Vagina (tissue), 2 donors: ENCODE results near the gene TPP2. TPM values are rescaled to one million over a fixed set of nuclear protein-coding genes. Genes with fewer than 3 reads are reported as not detected.

Experiments
- DNase-seq, 2 donors: peaks; one replicate each; pipeline ENCODE4 v3.0.0-alpha.2; 2017; ENCODE audit errors: extremely low spot score in 2 of 2
- H3K27ac ChIP-seq: fragments of 200-600 bp; sonication (generic); one replicate; pipeline ENCODE4 v1.5.1; 2019
- H3K27me3 ChIP-seq: fragments of 200-600 bp; sonication (generic); one replicate; pipeline ENCODE4 v1.5.1; 2019
- H3K36me3 ChIP-seq, 2 donors: fragments of 200-600 bp; sonication (generic); one replicate each; pipeline ENCODE4 v1.5.1; 2017 to 2019
- H3K4me1 ChIP-seq: fragments of 200-600 bp; sonication (generic); one replicate; pipeline ENCODE4 v1.5.1; 2019
- H3K4me3 ChIP-seq, 2 donors: fragments of 200-600 bp; sonication (generic); 1 replicate in 1 of 2; 2 replicates in 1 of 2; pipeline ENCODE4 v1.5.1; 2016 to 2019
- H3K9me3 ChIP-seq: fragments of 200-600 bp; sonication (generic); one replicate; pipeline ENCODE4 v1.5.1; 2019
- POLR2A ChIP-seq, 2 donors: fragments of 450-650 bp; IDR thresholded peaks; one replicate each; pipeline ENCODE4 v1.6.1; 2017; ENCODE audit warnings: antibody characterized with exemption in 2 of 2, mild to moderate bottlenecking in 2 of 2, moderate library complexity in 2 of 2
- POLR2AphosphoS5 ChIP-seq, 2 donors: sonication (generic); formaldehyde crosslinking; IDR thresholded peaks; one replicate each; pipeline ENCODE4 v1.9.0; 2017; ENCODE audit warnings: antibody characterized with exemption in 2 of 2, mild to moderate bottlenecking in 2 of 2, low read depth in 1 of 2; ENCODE audit not compliant: insufficient read depth in 1 of 2
- intact Hi-C: fragments of 100-400 bp; cut with DNase I; formaldehyde crosslinking; loops from one replicate; pipeline ENCODE4 v1.15.1; 2023
- total RNA-seq: library from RNA; depleted of rRNA; stranded (reverse); fragments of >200 nt; gene quantifications from one replicate; pipeline ENCODE4 v1.2.3, GENCODE V29; 2016
- TF ChIP-seq, protein P1 (sequence below), 3 experiments: fragments of 450-650 bp in 2 of 3; fragments of 200-600 bp in 1 of 3; sonication (generic) in 1 of 3; IDR thresholded peaks; one replicate each; pipeline ENCODE4 v1.5.1; 2017 to 2019; ENCODE audit warnings: antibody characterized with exemption in 3 of 3, mild to moderate bottlenecking in 2 of 3, moderate library complexity in 2 of 3

The TPP2 gene
- total RNA-seq, 1 donor from 2014 or later = 40.0 TPM

- Histone ChIP-seq H3K36me3 (peaks cover 7 to 72% of the 10 kb centered on the region in 2 donors), H3K4me1 (no peaks in the 10 kb centered on the region), H3K27ac (no peak overlapping the region), H3K9me3 (no peaks in the 10 kb centered on the region), H3K27me3 (no peaks in the 10 kb centered on the region), H3K4me3 (no peak overlapping the region)
- TF ChIP-seq POLR2A (IDR thresholded peaks at IDR 0.05) = no peak
- TF ChIP-seq, protein P1, sequence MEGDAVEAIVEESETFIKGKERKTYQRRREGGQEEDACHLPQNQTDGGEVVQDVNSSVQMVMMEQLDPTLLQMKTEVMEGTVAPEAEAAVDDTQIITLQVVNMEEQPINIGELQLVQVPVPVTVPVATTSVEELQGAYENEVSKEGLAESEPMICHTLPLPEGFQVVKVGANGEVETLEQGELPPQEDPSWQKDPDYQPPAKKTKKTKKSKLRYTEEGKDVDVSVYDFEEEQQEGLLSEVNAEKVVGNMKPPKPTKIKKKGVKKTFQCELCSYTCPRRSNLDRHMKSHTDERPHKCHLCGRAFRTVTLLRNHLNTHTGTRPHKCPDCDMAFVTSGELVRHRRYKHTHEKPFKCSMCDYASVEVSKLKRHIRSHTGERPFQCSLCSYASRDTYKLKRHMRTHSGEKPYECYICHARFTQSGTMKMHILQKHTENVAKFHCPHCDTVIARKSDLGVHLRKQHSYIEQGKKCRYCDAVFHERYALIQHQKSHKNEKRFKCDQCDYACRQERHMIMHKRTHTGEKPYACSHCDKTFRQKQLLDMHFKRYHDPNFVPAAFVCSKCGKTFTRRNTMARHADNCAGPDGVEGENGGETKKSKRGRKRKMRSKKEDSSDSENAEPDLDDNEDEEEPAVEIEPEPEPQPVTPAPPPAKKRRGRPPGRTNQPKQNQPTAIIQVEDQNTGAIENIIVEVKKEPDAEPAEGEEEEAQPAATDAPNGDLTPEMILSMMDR (IDR thresholded peaks at IDR 0.05) = no peak
- no peak for TF ChIP-seq POLR2AphosphoS5 (IDR thresholded peaks at IDR 0.05; ENCODE audit: insufficient read depth in 1 of 2, low read depth in 1 of 2)
- DNase-seq = no peak
- intact Hi-C loops = no loop called here
Observed at GRCh38 chr13:102631198-102631597, 34.4 kb downstream of the TPP2 start.

DNA sequence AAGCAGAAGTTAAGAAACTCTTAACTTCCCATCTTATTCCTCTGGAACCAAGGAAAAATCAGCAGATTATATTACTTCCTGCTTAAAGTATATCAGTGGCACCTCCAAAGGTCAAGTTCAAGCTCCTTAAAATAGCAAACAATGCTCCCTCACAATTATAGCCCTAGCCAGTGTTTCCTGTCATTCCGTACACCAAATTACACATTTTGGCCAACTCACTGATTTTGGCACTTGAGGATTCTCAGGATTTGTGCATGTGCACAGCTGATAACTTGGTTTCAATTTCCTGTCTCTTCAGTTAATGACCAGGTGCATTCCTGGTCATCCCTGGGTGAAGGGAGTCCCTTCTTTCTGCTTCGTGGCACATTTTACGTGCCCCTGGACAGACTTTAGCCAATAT lies 42.0 kb downstream of the TPP2 start:
- Histone ChIP-seq H3K27ac (no peak overlapping the region), H3K4me3 (no peak overlapping the region), H3K36me3 (peaks cover 0 to 43% of the 10 kb centered on the region in 2 donors), H3K9me3 (no peaks in the 10 kb centered on the region), H3K27me3 (no peaks in the 10 kb centered on the region), H3K4me1 (no peaks in the 10 kb centered on the region)
- TF ChIP-seq, protein P1 (IDR thresholded peaks at IDR 0.05) = no peak
- TF ChIP-seq POLR2A (IDR thresholded peaks at IDR 0.05) (no peak), POLR2AphosphoS5 (IDR thresholded peaks at IDR 0.05; ENCODE audit: insufficient read depth in 1 of 2, low read depth in 1 of 2) (no peak)
- DNase-seq = no peak
- intact Hi-C loops = no loop called here

- TF ChIP-seq POLR2A (IDR thresholded peaks at IDR 0.05) = no peak
- TF ChIP-seq, protein P1 (IDR thresholded peaks at IDR 0.05) = no peak
- TF ChIP-seq POLR2AphosphoS5 (IDR thresholded peaks at IDR 0.05; ENCODE audit: insufficient read depth in 1 of 2, low read depth in 1 of 2) = no peak
- Histone ChIP-seq H3K4me3 (no peak overlapping the region), H3K4me1 (no peaks in the 10 kb centered on the region), H3K27me3 (no peaks in the 10 kb centered on the region), H3K27ac (no peak overlapping the region), H3K36me3 (peaks cover 0 to 31% of the 10 kb centered on the region in 2 donors), H3K9me3 (no peaks in the 10 kb centered on the region)
- intact Hi-C loops = no loop called here
- DNase-seq = no peak
Observed at GRCh38 chr13:102642029-102642428, 45.2 kb downstream of the TPP2 start.

- H3K4me3 ChIP-seq = no peak overlapping the region
- H3K27ac ChIP-seq = no peak overlapping the region
- TF ChIP-seq POLR2AphosphoS5 (IDR thresholded peaks at IDR 0.05; ENCODE audit: insufficient read depth in 1 of 2, low read depth in 1 of 2) (no peak), POLR2A (IDR thresholded peaks at IDR 0.05) (no peak)
- TF ChIP-seq, protein P1 (IDR thresholded peaks at IDR 0.05) = no peak
- peaks cover 0 to 31% of the 10 kb centered on the region in 2 donors for H3K36me3 ChIP-seq
- no peak for DNase-seq
- H3K4me1 ChIP-seq = no peaks in the 10 kb centered on the region
- intact Hi-C loops = no loop called here
- H3K27me3 ChIP-seq = no peaks in the 10 kb centered on the region
- H3K9me3 ChIP-seq = no peaks in the 10 kb centered on the region
Observed at GRCh38 chr13:102642475-102642874, 45.7 kb downstream of the TPP2 start.

DNA sequence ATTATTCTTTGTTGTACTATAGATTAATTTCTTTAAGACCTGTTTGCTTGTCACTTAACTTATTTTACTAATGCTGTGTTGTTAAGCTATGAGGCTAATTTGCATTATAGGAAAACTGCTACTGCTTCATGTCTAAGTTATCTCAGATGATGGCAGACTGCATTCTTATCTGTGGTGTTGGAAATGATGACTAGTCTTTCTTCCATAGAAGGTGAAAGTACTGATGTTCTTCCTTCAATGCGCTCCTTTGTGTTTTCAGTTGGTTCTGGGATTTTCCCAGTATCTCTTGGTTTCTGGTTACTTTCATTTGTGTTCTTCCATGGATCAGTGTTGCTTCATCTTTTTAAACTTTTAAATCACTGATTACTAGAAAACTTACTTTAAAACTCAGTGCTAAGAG lies 46.9 kb downstream of the TPP2 start:
- Histone ChIP-seq H3K4me1 (no peaks in the 10 kb centered on the region), H3K27ac (no peak overlapping the region), H3K4me3 (no peak overlapping the region), H3K27me3 (no peaks in the 10 kb centered on the region), H3K36me3 (peaks cover 0 to 27% of the 10 kb centered on the region in 2 donors), H3K9me3 (no peaks in the 10 kb centered on the region)
- no peak for DNase-seq
- intact Hi-C loops = no loop called here
- TF ChIP-seq POLR2AphosphoS5 (IDR thresholded peaks at IDR 0.05; ENCODE audit: insufficient read depth in 1 of 2, low read depth in 1 of 2) (no peak), POLR2A (IDR thresholded peaks at IDR 0.05) (no peak)
- TF ChIP-seq, protein P1 (IDR thresholded peaks at IDR 0.05) = no peak
